ENCODE data around the gene USP21.

DNA sequence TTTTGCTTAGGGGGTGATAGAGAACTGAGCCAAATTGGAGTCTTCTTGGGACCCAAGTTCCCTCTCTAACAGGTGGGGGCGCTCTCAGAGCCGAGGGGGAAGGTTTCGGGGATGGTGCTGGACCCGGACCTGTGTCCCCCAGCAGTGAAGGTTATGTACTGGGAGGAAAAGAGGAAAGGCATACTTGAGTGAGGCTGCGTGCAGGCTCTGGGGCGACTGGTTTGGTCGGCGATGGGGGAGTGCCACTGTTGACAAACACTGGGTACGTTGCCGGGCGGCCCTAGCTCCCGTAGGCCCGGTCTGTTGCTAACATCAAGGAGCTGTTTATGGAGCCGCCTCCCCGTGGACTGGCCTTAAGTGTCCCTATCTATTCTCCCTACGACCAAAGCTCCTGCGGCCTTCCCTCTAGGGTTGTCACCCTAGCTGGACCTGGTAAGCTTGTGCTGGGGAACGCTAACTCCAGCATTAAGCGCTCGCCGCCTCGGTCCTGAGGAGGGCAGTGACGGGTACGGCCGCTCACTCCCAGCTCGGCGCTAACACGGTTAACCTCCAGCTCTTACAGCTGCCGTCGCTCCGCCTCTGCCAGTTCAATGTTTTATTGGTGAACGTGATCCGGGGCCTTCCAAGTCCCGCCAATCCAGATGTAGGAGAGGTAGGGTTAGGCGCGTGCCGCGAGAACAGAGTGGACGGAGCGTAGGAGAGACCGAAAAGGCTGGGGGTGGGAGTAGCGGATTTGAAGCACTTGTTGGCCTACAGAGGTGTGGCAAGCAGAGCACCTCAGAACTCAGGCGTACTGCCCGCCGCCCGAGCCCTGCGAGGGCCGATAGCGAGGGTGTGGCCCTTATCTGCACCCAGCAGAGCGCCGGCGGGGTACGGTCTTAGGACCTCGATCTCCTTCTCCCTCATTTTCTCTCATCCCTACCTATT lies 6.7 kb downstream of the USP21 start, which contains the start of gene PPOX:
- TF ChIP-seq, protein P1, sequence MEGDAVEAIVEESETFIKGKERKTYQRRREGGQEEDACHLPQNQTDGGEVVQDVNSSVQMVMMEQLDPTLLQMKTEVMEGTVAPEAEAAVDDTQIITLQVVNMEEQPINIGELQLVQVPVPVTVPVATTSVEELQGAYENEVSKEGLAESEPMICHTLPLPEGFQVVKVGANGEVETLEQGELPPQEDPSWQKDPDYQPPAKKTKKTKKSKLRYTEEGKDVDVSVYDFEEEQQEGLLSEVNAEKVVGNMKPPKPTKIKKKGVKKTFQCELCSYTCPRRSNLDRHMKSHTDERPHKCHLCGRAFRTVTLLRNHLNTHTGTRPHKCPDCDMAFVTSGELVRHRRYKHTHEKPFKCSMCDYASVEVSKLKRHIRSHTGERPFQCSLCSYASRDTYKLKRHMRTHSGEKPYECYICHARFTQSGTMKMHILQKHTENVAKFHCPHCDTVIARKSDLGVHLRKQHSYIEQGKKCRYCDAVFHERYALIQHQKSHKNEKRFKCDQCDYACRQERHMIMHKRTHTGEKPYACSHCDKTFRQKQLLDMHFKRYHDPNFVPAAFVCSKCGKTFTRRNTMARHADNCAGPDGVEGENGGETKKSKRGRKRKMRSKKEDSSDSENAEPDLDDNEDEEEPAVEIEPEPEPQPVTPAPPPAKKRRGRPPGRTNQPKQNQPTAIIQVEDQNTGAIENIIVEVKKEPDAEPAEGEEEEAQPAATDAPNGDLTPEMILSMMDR (IDR thresholded peaks at IDR 0.05) = peak; percentile 38 to 61 (median 41)
- peak in 1 of 2 donors; percentile 70 for TF ChIP-seq POLR2A (IDR thresholded peaks at IDR 0.05)
